ENCODE data around the gene ZSWIM6. TPM values are rescaled to one million over a fixed set of nuclear protein-coding genes. Genes with fewer than 3 reads are reported as not detected.

Gene ZSWIM6
- polyA plus RNA-seq, 2 of the 4 experiments (the other 2 are of a cell fraction) = 8.9 to 18.0 TPM

GRCh38 chr5:61308712-61309111 is 23.3 kb upstream of the ZSWIM6 start (continued):
- TF ChIP-seq RARB (CRISPR knock-in tag; IDR thresholded peaks at IDR 0.05) = no peak
- TF ChIP-seq RCOR1 (IDR thresholded peaks at IDR 0.05; ENCODE audit: low read depth, low read length) = no peak
- TF ChIP-seq EHF (CRISPR knock-in tag; IDR thresholded peaks at IDR 0.05) = no peak
- no peak for TF ChIP-seq ZFP36 (IDR thresholded peaks at IDR 0.05; ENCODE audit: borderline replicate concordance, partially characterized antibody)
- TF ChIP-seq KDM5A (IDR thresholded peaks at IDR 0.05) = no peak
- TF ChIP-seq TP53 (CRISPR knock-in tag; IDR thresholded peaks at IDR 0.05) = no peak
- TF ChIP-seq HOXB13 (CRISPR knock-in tag; IDR thresholded peaks at IDR 0.05; ENCODE audit: low read depth) = no peak

- ATAC-seq = no peak
- FAIRE-seq = no peak
- peak overlapping the region; percentile 23 to 55; a peak in 5 of 6 replicates for H3K27ac ChIP-seq
- DNase-seq (ENCODE audit: low read depth in 1 of 2, low spot score in 1 of 2) = no peak
- WGBS (ENCODE audit: missing lambda C conversion rate) = 69% methylated on average over 5 of the region's 5 CpGs
- TF ChIP-seq BHLHE40 (IDR thresholded peaks at IDR 0.05; ENCODE audit: low read depth, low read length) (no peak), TFCP2L1 (CRISPR knock-in tag; IDR thresholded peaks at IDR 0.05) (no peak)
- H3K4me2 ChIP-seq = peak overlapping the region; percentile 33; the same call in 2 of the 3 replicates
- peaks cover 78% of the 10 kb centered on the region for H3K4me1 ChIP-seq
- H3K4me3 ChIP-seq = no peak overlapping the region
- POLR2A ChIA-PET = interaction anchor here (1.2 to 1.5 kb wide), 2 partner anchors 19 to 23 kb away, joined by 5 to 8 read pairs; partner anchors contain the start of gene ZSWIM6
- no peaks in the 10 kb centered on the region for H3K9me3 ChIP-seq
- CTCF ChIA-PET = interaction anchor here (0.9 to 2.7 kb wide), 5 partner anchors 9 to 509 kb away, joined by 3 to 14 read pairs (median 4); no protein-coding TSS in a partner anchor
These were observed 22.9 kb upstream of the ZSWIM6 start for GRCh38 chr5:61309115-61309514.

- TF ChIP-seq POLR2AphosphoS2 (conservative IDR thresholded peaks at IDR 0.05; ENCODE audit: low read length) (no peak), TP53 (CRISPR knock-in tag; IDR thresholded peaks at IDR 0.05) (no peak), BCL3 (IDR thresholded peaks at IDR 0.05) (no peak), MYC (IDR thresholded peaks at IDR 0.05; ENCODE audit: borderline replicate concordance, low read length) (no peak), ESRRA (IDR thresholded peaks at IDR 0.05; ENCODE audit: borderline replicate concordance, low read length) (no peak), ZFP36 (IDR thresholded peaks at IDR 0.05; ENCODE audit: borderline replicate concordance, partially characterized antibody) (no peak), HOXB5 (CRISPR knock-in tag; IDR thresholded peaks at IDR 0.05) (no peak), HEYL (CRISPR knock-in tag; IDR thresholded peaks at IDR 0.05) (no peak), CEBPB (IDR thresholded peaks at IDR 0.05) (no peak), HMGXB4 (CRISPR knock-in tag; IDR thresholded peaks at IDR 0.05; ENCODE audit: borderline replicate concordance) (no peak), SMC3 (IDR thresholded peaks at IDR 0.05) (no peak), MAX (IDR thresholded peaks at IDR 0.05) (no peak), CHD4 (IDR thresholded peaks at IDR 0.05; ENCODE audit: borderline replicate concordance) (no peak)
- TF ChIP-seq, protein P1, sequence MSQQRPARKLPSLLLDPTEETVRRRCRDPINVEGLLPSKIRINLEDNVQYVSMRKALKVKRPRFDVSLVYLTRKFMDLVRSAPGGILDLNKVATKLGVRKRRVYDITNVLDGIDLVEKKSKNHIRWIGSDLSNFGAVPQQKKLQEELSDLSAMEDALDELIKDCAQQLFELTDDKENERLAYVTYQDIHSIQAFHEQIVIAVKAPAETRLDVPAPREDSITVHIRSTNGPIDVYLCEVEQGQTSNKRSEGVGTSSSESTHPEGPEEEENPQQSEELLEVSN (IDR thresholded peaks at IDR 0.05; ENCODE audit: borderline replicate concordance, low read depth) = no peak
- H3K4me2 ChIP-seq = peak overlapping the region; percentile 55; the same call in 1 of the 3 replicates
- ChIA-PET POLR2A (interaction anchor here (2.7 kb wide), 1 partner anchor 20 kb away, joined by 29 read pairs; the partner anchor contains the start of gene ZSWIM6), CTCF (interaction anchor here (2.3 to 2.7 kb wide), 2 partner anchors 10 to 19 kb away, joined by 13 to 14 read pairs; no protein-coding TSS in a partner anchor)
- WGBS (ENCODE audit: missing lambda C conversion rate) = 76% methylated on average over 5 of the region's 5 CpGs
- H3K27ac ChIP-seq = peak overlapping the region; percentile 60 to 68; a peak in 5 of 6 replicates
- no peak overlapping the region for H3K4me3 ChIP-seq
- FAIRE-seq (no peak), ATAC-seq (no peak), DNase-seq (ENCODE audit: low read depth in 1 of 2, low spot score in 1 of 2) (no peak)
- peaks cover 79% of the 10 kb centered on the region for H3K4me1 ChIP-seq
- H3K9me3 ChIP-seq = no peaks in the 10 kb centered on the region
These were observed 20.9 kb upstream of the ZSWIM6 start for GRCh38 chr5:61311056-61311610.
